HG03108 (cell line): ENCODE measurements around the gene PFKP.
"Not testable (repeated sequence)": the region's sequence is repeated elsewhere in the genome, so short reads cannot be mapped to it uniquely, and the experiment has no call there.

Experiments
- ATAC-seq: cut with Tn5 transposase; IDR thresholded peaks from one replicate; pipeline ENCODE4 v1.9.1; 2021; ENCODE audit warnings: moderate library complexity; ENCODE audit not compliant: unreplicated experiment

The PFKP gene

GRCh38 chr10:3095373-3096139, 28.2 kb downstream of the PFKP start:
- ATAC-seq = peak; percentile 48

DNA sequence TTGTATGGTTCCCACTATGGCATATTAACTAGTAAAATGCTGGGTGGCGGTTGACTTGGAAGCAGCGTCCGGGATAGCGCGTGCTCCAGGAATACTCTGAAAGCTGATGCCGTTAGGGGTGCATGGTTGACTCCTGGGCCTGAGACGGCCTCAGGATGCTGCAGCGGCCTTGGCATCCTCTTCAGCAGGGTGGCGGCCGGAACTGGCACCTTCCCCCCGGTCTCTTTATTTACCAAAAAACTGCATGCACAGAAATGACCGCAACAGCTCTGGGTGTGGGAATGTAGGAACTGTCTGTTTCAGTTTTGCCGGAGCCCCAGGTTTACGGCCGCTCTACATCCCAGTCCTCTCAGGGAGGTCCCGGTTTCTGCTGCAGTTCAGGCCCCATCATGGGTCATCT, 28.8 kb downstream of the PFKP start:
- no peak for ATAC-seq

DNA sequence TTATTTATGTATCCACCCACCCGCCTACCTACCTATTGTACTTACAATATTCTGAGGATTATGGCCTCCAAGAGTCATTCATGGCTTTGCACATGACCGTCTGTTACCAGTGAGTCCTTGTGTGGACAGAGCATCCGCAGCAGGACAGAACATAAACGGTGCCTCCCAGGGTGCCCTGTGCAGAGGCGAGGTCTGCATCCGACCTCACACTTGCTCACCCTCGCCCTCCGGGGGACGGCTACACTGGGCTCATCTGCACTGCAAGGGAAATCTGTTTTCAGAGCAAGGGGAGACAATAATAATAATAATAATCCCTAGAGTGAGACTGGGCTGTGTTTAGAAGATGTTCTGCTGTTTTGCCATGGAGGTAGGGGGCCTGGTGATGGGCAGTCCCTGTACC, 29.8 kb downstream of the PFKP start:
- ATAC-seq = no peak

DNA sequence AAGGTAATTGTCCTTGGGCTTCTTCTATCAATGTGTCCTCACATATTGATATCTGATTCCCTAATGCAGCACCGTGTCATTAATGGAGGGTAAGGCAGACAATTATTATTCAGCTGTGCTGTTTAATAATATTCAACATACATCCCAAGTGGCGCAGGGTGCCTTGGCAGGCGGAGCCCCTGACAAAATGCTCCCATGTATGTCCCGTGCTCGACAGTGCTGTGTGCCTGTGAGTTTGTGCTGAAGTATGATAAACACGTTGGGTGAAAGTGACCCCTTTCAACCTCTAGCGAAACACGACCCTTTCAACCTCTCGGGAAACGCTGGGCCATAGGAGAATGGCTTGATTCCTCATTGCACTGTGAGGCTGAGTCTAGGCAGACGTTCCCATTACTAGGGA, 31.3 kb downstream of the PFKP start:
- ATAC-seq = no peak

DNA sequence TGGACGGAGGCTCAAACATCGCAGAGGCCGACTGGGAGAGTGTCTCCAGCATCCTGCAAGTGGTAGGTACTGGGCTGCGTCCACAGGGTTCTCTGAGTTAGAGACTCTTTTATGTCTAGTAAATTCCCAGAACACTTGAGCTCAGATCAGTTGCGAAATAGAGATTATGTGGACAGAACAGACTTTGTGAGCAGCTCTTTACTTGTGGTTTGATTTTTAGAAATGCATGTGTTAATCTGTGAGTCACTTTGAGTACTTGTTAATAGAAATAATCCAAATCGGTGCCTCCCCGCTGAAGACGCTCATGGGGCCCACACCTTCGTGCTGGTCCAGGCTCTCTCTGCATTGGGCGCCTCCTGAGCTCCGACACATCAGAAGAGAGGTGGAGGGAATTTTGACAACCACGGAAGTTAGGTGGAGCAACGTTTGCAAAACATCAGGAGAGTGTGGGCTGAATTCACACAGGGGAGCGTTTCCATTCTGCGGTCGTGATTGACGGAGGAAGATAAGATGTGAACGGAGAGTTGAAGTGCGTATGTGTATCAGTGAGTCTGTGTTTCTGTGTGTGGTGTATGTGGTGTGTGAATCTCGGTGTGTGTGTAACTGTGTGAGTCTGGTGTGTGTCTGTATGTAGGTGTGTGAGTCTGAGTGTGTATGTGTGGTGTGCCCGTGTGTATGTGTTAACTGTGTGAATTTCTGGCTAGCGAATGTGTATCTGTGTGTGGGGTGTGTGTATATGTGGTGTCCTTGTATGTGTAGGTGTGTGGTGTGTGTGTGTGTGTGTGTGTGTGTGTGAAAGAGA, 32.1 kb downstream of the PFKP start:
- no peak for ATAC-seq

DNA sequence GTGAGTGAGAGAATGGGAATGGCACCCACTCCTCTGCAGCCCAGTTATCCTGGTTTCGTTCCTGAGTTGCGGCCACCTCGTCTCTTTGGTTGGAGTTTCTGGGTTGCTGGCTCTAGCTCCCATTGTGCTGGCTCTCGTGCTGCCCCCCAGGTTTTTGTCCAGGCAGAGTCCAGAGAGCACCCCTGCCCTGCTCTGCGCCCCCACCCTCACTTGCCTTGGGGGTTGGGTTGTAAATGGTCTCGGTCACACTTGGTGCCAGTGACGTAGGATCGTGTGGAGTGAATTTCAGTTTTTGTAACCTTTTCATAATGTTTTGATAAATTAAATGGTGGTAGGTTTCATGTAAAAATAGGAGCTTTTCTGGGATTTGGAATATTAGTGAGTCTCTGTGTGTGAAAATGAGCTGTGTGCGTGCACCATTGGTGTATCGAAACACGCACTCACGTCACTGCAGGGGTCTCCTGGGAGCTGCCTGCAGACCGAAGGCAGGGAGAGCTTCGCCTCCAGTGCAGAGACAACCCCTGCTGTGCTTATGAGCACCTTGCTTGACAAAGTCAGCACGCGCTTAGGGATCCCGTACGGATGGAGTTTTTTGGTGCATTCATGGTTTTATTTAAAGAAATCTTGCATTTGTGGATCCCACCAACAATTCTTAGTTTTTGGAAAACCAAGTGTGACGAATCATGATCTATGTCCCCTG, 32.9 kb downstream of the PFKP start:
- no peak for ATAC-seq

- ATAC-seq = no peak
Observed at GRCh38 chr10:3100856-3101640, 33.7 kb downstream of the PFKP start.

DNA sequence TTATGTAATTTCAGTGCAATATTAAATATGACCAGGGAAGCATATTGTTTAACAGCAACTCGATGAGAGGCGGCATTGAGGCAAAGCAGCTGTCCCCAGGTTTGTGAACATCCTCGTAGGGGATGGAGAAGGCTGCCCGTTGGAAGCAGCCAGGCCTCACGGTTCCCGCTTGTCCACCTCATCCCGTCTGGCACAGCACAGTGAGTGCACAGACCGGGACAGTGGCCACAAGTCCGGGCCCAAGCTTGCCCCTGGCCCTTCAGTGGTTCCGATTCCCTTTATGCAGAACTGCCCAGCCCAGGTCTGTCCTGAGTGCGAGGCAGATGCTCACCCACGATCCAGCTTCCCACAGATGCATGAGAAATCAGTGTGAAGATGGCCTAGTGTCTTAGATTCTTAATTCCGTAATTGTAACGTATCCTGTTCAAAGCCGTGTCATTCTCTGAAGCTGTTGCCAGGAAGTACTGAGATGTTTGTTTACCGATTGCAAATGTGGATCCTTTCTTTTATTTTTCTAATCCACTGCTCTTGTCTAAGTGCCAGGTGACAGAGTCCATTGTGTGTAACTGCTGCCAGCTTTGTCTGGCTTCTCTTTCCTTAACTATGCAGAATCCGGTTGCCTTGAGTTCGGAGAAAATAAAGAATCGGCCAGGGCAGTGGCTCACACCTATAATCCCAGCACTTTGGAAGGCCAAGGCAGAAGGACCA, 35.5 kb downstream of the PFKP start:
- no peak for ATAC-seq

GRCh38 chr10:3103646-3104045, 36.3 kb downstream of the PFKP start:
- ATAC-seq = no peak

DNA sequence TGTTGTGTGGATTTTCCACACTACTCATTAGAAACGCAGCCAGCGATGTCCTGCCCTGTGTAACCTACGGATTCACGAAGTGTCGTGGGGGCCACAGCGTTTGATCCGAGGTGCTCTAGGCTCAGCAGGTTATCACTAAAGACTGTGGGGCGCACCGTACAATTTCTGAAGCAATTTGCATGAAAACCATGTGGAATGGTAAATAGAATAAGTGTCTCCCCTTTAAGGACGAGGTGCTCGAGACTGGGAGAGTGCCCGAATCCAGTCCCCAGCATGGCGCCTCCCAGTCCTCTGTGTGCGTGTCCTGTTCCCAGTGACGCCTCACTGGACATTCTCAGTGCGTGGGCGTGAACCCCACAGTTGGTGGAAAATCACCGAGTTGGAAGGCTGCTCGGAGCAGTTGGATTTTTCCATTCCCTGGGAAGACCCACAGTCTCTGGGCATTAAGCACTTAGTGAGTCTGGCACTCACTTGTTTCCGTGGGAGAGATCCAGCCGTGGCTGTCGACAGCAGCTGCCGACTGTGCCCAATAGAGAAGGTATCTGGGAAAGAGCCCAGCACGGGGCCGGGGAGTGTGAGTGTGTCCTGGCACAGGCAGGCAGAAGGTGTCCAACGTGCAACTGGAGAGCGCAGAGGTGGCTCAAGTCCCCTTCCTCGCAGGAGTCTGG, 37.0 kb downstream of the PFKP start:
- ATAC-seq = no peak

DNA sequence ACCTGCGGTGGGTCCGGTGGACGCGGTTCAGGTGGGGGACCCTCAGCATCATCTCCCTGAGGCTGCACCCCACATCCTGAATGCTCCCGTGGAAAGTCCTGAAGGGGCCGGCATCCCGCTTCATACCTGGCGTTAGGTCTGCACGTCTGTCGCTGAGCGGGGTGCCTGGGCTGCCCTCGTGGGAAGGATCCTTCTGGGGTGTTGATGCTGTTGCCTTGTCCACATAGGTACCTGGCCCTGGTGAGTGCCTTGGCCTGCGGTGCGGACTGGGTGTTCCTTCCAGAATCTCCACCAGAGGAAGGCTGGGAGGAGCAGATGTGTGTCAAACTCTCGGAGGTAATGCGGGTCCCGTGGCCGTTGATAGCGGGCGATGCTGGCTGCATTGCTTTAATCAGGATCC, 37.8 kb downstream of the PFKP start:
- ATAC-seq = no peak

GRCh38 chr10:3105905-3106304, 38.6 kb downstream of the PFKP start:
- ATAC-seq = no peak

- not testable (repeated sequence) for ATAC-seq
Observed at GRCh38 chr10:3106328-3106727, 39.0 kb downstream of the PFKP start.

GRCh38 chr10:3106928-3107425, 39.6 kb downstream of the PFKP start:
- no peak for ATAC-seq

DNA sequence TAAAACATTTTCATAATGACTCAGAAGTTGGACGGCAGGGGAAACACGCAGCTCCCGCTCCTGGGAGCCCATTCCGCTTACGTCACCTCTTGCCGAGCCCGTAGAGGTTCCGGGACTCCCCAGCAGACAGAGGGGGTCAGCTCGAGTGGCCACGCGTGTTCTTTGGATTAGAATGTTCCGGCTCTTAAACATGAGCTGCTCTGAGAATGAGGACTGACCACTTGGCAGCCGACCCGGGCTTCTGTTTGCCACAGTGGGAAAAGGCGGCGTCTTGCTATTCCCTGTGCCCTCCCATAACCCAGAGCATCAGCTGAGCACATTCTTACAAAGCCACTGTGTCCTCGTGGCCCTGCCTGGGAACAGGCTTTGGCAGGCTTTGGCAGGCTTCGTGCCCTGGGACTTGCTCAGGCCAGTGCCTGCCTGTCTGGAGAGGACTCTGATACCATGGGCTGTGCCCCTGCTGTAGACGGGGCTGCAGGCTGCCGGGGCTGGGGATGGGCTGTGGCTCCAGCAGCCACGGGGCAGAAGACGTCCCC, 40.1 kb downstream of the PFKP start:
- no peak for ATAC-seq

GRCh38 chr10:3108033-3108432, 40.7 kb downstream of the PFKP start:
- ATAC-seq = no peak

GRCh38 chr10:3108575-3109105, 41.3 kb downstream of the PFKP start:
- ATAC-seq = no peak

DNA sequence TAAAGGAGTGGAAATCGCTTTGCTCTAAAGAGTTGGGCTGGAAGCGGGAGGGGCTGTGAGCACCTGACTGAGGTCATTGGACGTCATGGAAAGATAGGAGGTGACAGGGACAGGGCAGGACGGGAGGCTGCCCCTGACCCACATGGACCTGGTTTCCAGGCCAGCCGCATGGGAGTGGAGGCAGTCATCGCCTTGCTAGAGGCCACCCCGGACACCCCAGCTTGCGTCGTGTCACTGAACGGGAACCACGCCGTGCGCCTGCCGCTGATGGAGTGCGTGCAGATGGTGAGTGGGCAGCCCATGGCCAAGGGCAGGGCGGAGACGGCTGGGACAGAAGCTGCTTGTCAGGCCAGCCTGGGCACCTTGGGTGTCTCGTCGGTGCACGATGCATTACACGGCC, 41.8 kb downstream of the PFKP start:
- ATAC-seq = no peak

DNA sequence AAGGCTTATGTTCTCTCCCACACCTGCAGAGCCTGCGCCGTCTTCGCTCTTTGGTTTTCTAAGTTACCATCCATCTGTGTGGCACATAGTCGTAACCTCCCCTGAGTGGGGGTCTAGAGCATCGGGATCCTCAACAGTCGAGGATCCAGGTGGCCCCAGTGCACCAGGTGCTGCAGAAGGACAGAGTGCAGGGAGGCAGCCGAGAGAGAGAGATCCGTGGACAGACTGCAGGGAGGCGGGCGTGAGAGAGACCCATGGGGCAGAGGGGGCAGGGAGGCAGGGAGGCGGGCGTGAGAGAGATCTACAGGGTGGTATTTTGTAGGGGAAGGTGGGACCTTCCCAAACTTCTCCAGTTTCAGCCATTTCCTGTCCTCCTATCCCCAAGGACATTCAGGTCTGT, 42.3 kb downstream of the PFKP start:
- ATAC-seq = no peak
